Subcutaneous adipose tissue (tissue), 4 donors: ENCODE results near the gene VPS51. TPM values are rescaled to one million over a fixed set of nuclear protein-coding genes. Genes with fewer than 3 reads are reported as not detected.

Source experiments
- CTCF ChIP-seq: fragments of 450-650 bp; IDR thresholded peaks from one replicate; pipeline ENCODE4 v1.5.1; 2016; ENCODE audit warnings: low read depth, mild to moderate bottlenecking, control low read depth, antibody characterized with exemption, moderate library complexity
- total RNA-seq, 4 donors: library from RNA; depleted of rRNA; stranded (reverse); fragments of >200 nt; gene quantifications; one replicate each; pipeline ENCODE4 v1.1.0, GENCODE V29; 2016

VPS51 gene
- total RNA-seq, 4 donors from 2014 or later, result 84.8 to 300 (median 174) TPM

GRCh38 chr11:65085446-65085845, 10.6 kb upstream of the VPS51 start:
- no peak for TF ChIP-seq CTCF

GRCh38 chr11:65086809-65087208, 9.2 kb upstream of the VPS51 start:
- TF ChIP-seq CTCF, result no peak

GRCh38 chr11:65087216-65087615, 8.8 kb upstream of the VPS51 start:
- TF ChIP-seq CTCF, result no peak

GRCh38 chr11:65087827-65088226, 8.2 kb upstream of the VPS51 start:
- TF ChIP-seq CTCF, result no peak

- TF ChIP-seq CTCF, result no peak
Observed at GRCh38 chr11:65089621-65090020, 6.4 kb upstream of the VPS51 start.

GRCh38 chr11:65090628-65091027, 5.4 kb upstream of the VPS51 start:
- TF ChIP-seq CTCF, result no peak

- TF ChIP-seq CTCF, result no peak
Observed at GRCh38 chr11:65095427-65095826, 587 bp upstream of the VPS51 start.
